ENCODE results near the gene FBXO31.

- TF ChIP-seq CTCF (IDR thresholded peaks at IDR 0.05; ENCODE audit: extremely low read depth in 1 of 2, insufficient read depth in 1 of 2, low read depth in 1 of 2, low read length in 2 of 2) (peak in 1 of 2 donors; percentile 21), EZH2 (IDR thresholded peaks at IDR 0.05; ENCODE audit: borderline replicate concordance, low read depth, low read length, severe bottlenecking) (no peak), POLR2AphosphoS5 (IDR thresholded peaks at IDR 0.05; ENCODE audit: insufficient read depth, low read depth, low read length) (no peak), MYC (IDR thresholded peaks at IDR 0.05; ENCODE audit: low read depth, low read length) (no peak), POLR2A (IDR thresholded peaks at IDR 0.05; ENCODE audit: low read depth, low read length) (no peak)
Measured at GRCh38 chr16:87392821-87393679, 9.5 kb upstream of the FBXO31 start.

Data from endothelial cell of umbilical vein (primary cell).